RCC 7860 (cell line): ENCODE data around the gene ARSA.

Experiments used
- DNase-seq: peaks from one replicate; pipeline ENCODE4 v3.0.0-alpha.2; 2015; ENCODE audit warnings: low spot score
- FAIRE-seq: peaks from 2 replicates; lab custom pipeline; 2012; peaks lifted over from hg19 to GRCh38; lab: Jason Lieb, UNC

Gene ARSA

GRCh38 chr22:50582493-50583293, 45.3 kb downstream of the ARSA start, which contains the start of gene CHKB:
Gene CHKB (minus strand): TSS chr22:50582849. CDS start chr22:50582781, 68 bp downstream.
- DNase-seq, result peak; percentile 94
- FAIRE-seq, result peak; percentile 88

GRCh38 chr22:50581950-50582492, 45.9 kb downstream of the ARSA start:
- FAIRE-seq (no peak), DNase-seq (no peak)

GRCh38 chr22:50581031-50581949, 46.7 kb downstream of the ARSA start:
- FAIRE-seq, result no peak
- no peak for DNase-seq

GRCh38 chr22:50579752-50580151, 48.2 kb downstream of the ARSA start:
- FAIRE-seq (no peak), DNase-seq (no peak)

- FAIRE-seq, result no peak
- DNase-seq, result no peak
Measured at GRCh38 chr22:50578776-50579310, 49.1 kb downstream of the ARSA start.

GRCh38 chr22:50577987-50578775, 49.8 kb downstream of the ARSA start, which contains the start of gene CPT1B:
Gene CPT1B (minus strand): TSS chr22:50578427. CDS start chr22:50577915, 512 bp downstream.
- no peak for FAIRE-seq
- no peak for DNase-seq

GRCh38 chr22:50577697-50577986, 50.3 kb downstream of the ARSA start:
- FAIRE-seq, result no peak

GRCh38 chr22:50576806-50577696, 50.9 kb downstream of the ARSA start:
- FAIRE-seq (no peak), DNase-seq (no peak)

More at GRCh38 chr22:50577697-50577986, 50.3 kb downstream of the ARSA start:
- no peak for DNase-seq

- DNase-seq (peak; percentile 29), FAIRE-seq (no peak)
Measured at GRCh38 chr22:50576070-50576469, 51.9 kb downstream of the ARSA start.

GRCh38 chr22:50575426-50575941, 52.5 kb downstream of the ARSA start:
- FAIRE-seq, result no peak
- DNase-seq, result no peak
